Measurements from ENCODE around the gene NEURL4. TPM values are rescaled to one million over a fixed set of nuclear protein-coding genes. Genes with fewer than 3 reads are reported as not detected.

NEURL4 gene
- total RNA-seq, 4 donors from 2014 or later: 12.4 to 64.7 (median 34.1) TPM

- TF ChIP-seq POLR2A (IDR thresholded peaks at IDR 0.05): no peak
- TF ChIP-seq CTCF (IDR thresholded peaks at IDR 0.05): no peak
- H3K4me3 ChIP-seq: no peak overlapping the region
- no peaks in the 10 kb centered on the region for H3K9me3 ChIP-seq
- DNase-seq: no peak
- no peaks in the 10 kb centered on the region for H3K4me1 ChIP-seq
- H3K27ac ChIP-seq: no peak overlapping the region
- H3K36me3 ChIP-seq: no peaks in the 10 kb centered on the region
- intact Hi-C loops (cut with DNase I; ENCODE audit: low total_unique reads): no loop called here
- no peaks in the 10 kb centered on the region for H3K27me3 ChIP-seq
Observed at GRCh38 chr17:7322520-7323194, 6.5 kb downstream of the NEURL4 start.

GRCh38 chr17:7321466-7321865 lies 7.7 kb downstream of the NEURL4 start:
- H3K4me3 ChIP-seq: no peak overlapping the region
- no peaks in the 10 kb centered on the region for H3K4me1 ChIP-seq
- no peaks in the 10 kb centered on the region for H3K36me3 ChIP-seq
- no peaks in the 10 kb centered on the region for H3K9me3 ChIP-seq
- intact Hi-C loops (cut with DNase I; ENCODE audit: low total_unique reads): no loop called here
- H3K27ac ChIP-seq: no peak overlapping the region
- TF ChIP-seq POLR2A (IDR thresholded peaks at IDR 0.05) (no peak), CTCF (IDR thresholded peaks at IDR 0.05) (no peak)
- H3K27me3 ChIP-seq: no peaks in the 10 kb centered on the region
- no peak for DNase-seq

DNA sequence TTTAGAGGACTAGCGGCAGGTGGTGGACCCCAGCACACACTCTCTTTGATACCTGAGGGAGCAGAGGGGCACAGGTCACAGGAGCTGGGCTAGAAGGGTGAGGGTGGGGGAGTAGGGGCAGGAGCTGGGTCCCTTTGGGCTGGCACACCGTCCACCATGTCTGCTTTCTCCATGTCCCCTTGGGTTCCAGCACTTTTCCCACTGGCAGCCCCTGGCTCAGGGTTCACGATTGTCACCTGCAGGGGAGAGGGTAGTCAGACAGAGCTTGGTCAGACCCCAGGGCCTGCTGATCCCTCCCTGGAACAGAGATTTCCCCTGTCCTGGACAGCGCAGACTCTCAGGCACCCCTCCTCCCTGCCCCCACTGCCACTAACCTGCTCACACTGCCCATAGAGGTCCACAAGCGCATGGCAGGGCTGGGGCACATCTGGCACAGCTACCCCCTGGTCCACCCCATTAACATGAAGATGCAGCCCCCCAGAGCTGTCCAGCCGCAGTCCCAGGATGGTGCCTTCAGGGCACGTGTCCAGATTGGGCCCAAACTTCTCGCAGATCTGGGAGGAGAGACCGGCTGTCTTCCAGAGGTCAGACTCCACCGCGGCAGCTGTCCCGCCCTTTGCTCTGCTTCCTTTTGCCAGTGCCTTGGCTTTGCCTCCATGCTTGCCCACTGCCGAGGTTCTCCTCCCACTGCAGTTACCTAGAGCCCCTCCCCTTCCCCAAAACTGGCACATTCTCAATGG lies 10.8 kb downstream of the NEURL4 start:
- H3K36me3 ChIP-seq: no peaks in the 10 kb centered on the region
- H3K4me1 ChIP-seq: no peaks in the 10 kb centered on the region
- H3K27me3 ChIP-seq: no peaks in the 10 kb centered on the region
- H3K4me3 ChIP-seq: no peak overlapping the region
- no peaks in the 10 kb centered on the region for H3K9me3 ChIP-seq
- no peak for DNase-seq
- no peak for TF ChIP-seq CTCF (IDR thresholded peaks at IDR 0.05)
- TF ChIP-seq POLR2A (IDR thresholded peaks at IDR 0.05): no peak
- H3K27ac ChIP-seq: no peak overlapping the region
- intact Hi-C loops (cut with DNase I; ENCODE audit: low total_unique reads): no loop called here

GRCh38 chr17:7317161-7317803 lies 11.9 kb downstream of the NEURL4 start:
- H3K27me3 ChIP-seq: no peaks in the 10 kb centered on the region
- H3K9me3 ChIP-seq: no peaks in the 10 kb centered on the region
- no peak overlapping the region for H3K27ac ChIP-seq
- H3K4me1 ChIP-seq: no peaks in the 10 kb centered on the region
- no peaks in the 10 kb centered on the region for H3K36me3 ChIP-seq
- no peak overlapping the region for H3K4me3 ChIP-seq
- TF ChIP-seq CTCF (IDR thresholded peaks at IDR 0.05) (no peak), POLR2A (IDR thresholded peaks at IDR 0.05) (no peak)
- intact Hi-C loops (cut with DNase I; ENCODE audit: low total_unique reads): no loop called here
- DNase-seq: no peak
